Measurements from ENCODE around the gene BHLHE23.

BHLHE23 gene

GRCh38 chr20:63006540-63007359 lies at the start of gene BHLHE23:
Gene BHLHE23, minus strand, starts transcription at chr20:63006964. Its CDS starts 190 bp downstream, at chr20:63006774.
- peak within 1 kb of the TSS; percentile 63 for H3K4me3 ChIP-seq (ENCODE audit: low read depth, low read length)
- peak; percentile 93 for DNase-seq
- H3K9me3 ChIP-seq (ENCODE audit: severe bottlenecking), result no peaks in the 10 kb centered on the region
- TF ChIP-seq CTCF (IDR thresholded peaks at IDR 0.05; ENCODE audit: low read depth, low read length), result no peak
- H3K36me3 ChIP-seq, result peaks cover 12% of the 10 kb centered on the region
- peak within 1 kb of the TSS; percentile 68 for H3K27ac ChIP-seq
- H3K27me3 ChIP-seq (ENCODE audit: insufficient read depth, low read depth, severe bottlenecking), result no peaks in the 10 kb centered on the region

GRCh38 chr20:63055575-63056235 lies 48.9 kb upstream of the BHLHE23 start:
- H3K36me3 ChIP-seq, result no peaks in the 10 kb centered on the region
- H3K27me3 ChIP-seq (ENCODE audit: insufficient read depth, low read depth, severe bottlenecking), result no peaks in the 10 kb centered on the region
- no peak for DNase-seq
- no peak overlapping the region for H3K27ac ChIP-seq
- TF ChIP-seq CTCF (IDR thresholded peaks at IDR 0.05; ENCODE audit: low read depth, low read length), result no peak
- no peak overlapping the region for H3K4me3 ChIP-seq (ENCODE audit: low read depth, low read length)
- no peaks in the 10 kb centered on the region for H3K9me3 ChIP-seq (ENCODE audit: severe bottlenecking)

- TF ChIP-seq CTCF (IDR thresholded peaks at IDR 0.05; ENCODE audit: low read depth, low read length), result no peak
- H3K4me3 ChIP-seq (ENCODE audit: low read depth, low read length), result no peak overlapping the region
- H3K9me3 ChIP-seq (ENCODE audit: severe bottlenecking), result no peaks in the 10 kb centered on the region
- H3K36me3 ChIP-seq, result no peaks in the 10 kb centered on the region
- H3K27ac ChIP-seq, result no peak overlapping the region
- DNase-seq, result no peak
- no peaks in the 10 kb centered on the region for H3K27me3 ChIP-seq (ENCODE audit: insufficient read depth, low read depth, severe bottlenecking)
These were observed 48.0 kb upstream of the BHLHE23 start for GRCh38 chr20:63054681-63055240.

- no peaks in the 10 kb centered on the region for H3K27me3 ChIP-seq (ENCODE audit: insufficient read depth, low read depth, severe bottlenecking)
- TF ChIP-seq CTCF (IDR thresholded peaks at IDR 0.05; ENCODE audit: low read depth, low read length), result no peak
- H3K4me3 ChIP-seq (ENCODE audit: low read depth, low read length), result no peak overlapping the region
- no peak overlapping the region for H3K27ac ChIP-seq
- no peaks in the 10 kb centered on the region for H3K36me3 ChIP-seq
- H3K9me3 ChIP-seq (ENCODE audit: severe bottlenecking), result no peaks in the 10 kb centered on the region
- DNase-seq, result no peak
These were observed 47.3 kb upstream of the BHLHE23 start for GRCh38 chr20:63054103-63054474.

DNA sequence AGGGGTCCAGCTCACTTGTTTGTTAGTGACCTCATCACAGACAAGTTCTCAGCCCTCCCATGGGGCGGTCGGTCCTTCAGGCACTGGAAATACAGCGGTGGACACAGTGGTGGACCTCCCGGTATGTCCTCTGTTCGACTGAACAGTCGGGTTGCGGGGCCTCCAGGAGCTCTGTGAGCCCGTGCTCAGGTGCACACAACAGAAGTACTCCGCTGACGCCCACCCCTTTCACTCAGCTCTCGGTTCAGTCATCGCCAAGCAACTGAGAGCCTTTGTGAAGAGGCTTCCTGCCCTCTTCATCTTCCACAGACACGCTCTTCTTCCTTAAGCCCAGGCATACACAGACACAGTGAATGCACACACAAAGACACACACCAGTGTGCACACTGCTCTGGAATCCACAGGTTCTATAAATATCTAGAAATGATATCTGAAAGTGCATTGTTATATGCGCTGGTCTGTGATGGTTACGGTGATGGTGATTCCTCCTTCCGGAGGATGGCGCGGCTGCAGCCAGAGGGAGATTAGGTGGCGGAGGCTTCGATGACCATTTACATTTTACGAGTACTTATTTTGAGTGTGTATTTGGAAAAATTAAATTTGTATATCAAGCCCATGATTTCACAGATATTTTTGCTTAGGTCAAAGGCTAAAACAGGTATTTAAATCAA lies 46.8 kb upstream of the BHLHE23 start:
- Histone ChIP-seq H3K9me3 (ENCODE audit: severe bottlenecking) (no peaks in the 10 kb centered on the region), H3K36me3 (no peaks in the 10 kb centered on the region), H3K4me3 (ENCODE audit: low read depth, low read length) (no peak overlapping the region), H3K27ac (no peak overlapping the region), H3K27me3 (ENCODE audit: insufficient read depth, low read depth, severe bottlenecking) (no peaks in the 10 kb centered on the region)
- DNase-seq, result no peak
- TF ChIP-seq CTCF (IDR thresholded peaks at IDR 0.05; ENCODE audit: low read depth, low read length), result no peak
